WTC11 (cell line): ENCODE data around the gene RHCG. TPM values are rescaled to one million over a fixed set of nuclear protein-coding genes. Genes with fewer than 3 reads are reported as not detected.

Experiments used
- ATAC-seq: fragments of 200-7000 bp; cut with Tn5 transposase; 2 replicates; pipeline ENCODE4 v1.10.0; 2021; ENCODE audit warnings: mild to moderate bottlenecking, moderate library complexity
- CTCF ChIA-PET: fragments of 300-600 bp; sonication (Branson Sonifier 250); formaldehyde crosslinking; loops from one replicate; lab custom pipeline; 2021; ENCODE audit warnings: antibody characterized with exemption; lab: Charles Lee
- POLR2A ChIA-PET: fragments of 350-600 bp; sonication (Branson Sonifier 250); formaldehyde crosslinking; loops from one replicate; lab custom pipeline; 2021; ENCODE audit warnings: antibody characterized with exemption; lab: Charles Lee
- DNase-seq: peaks from one replicate; pipeline ENCODE4 v3.0.0; 2021; ENCODE audit warnings: low spot score
- H3K27ac Mint-ChIP-seq: 2 replicates; pipeline ENCODE4 v1.8.0; 2021; ENCODE audit warnings: mixed read lengths
- H3K27me3 Mint-ChIP-seq: 2 replicates; pipeline ENCODE4 v1.8.0; 2021; ENCODE audit warnings: low read depth, mild to moderate bottlenecking, moderate library complexity, mixed read lengths
- H3K36me3 Mint-ChIP-seq: 2 replicates; pipeline ENCODE4 v1.8.0; 2021; ENCODE audit warnings: mixed read lengths
- H3K4me1 Mint-ChIP-seq: 2 replicates; pipeline ENCODE4 v1.8.0; 2022; ENCODE audit warnings: mixed read lengths
- H3K4me3 Mint-ChIP-seq: 2 replicates; pipeline ENCODE4 v1.8.0; 2021; ENCODE audit warnings: mild to moderate bottlenecking, moderate library complexity, mixed read lengths
- H3K9me3 Mint-ChIP-seq: 2 replicates; pipeline ENCODE4 v1.8.0; 2021; ENCODE audit warnings: mixed read lengths
- ATF1 ChIP-seq: sonication (generic); formaldehyde crosslinking; IDR thresholded peaks from 2 replicates; pipeline ENCODE4 v1.8.1; 2023; ENCODE audit warnings: mild to moderate bottlenecking, moderate library complexity, missing genetic modification reagents
- CBFB ChIP-seq: sonication (generic); formaldehyde crosslinking; IDR thresholded peaks from 2 replicates; pipeline ENCODE4 v1.8.1; 2022; ENCODE audit warnings: mild to moderate bottlenecking, low read depth, missing genetic modification reagents
- CREM ChIP-seq: sonication (generic); formaldehyde crosslinking; IDR thresholded peaks from 2 replicates; pipeline ENCODE4 v1.8.1; 2022; ENCODE audit warnings: mild to moderate bottlenecking, missing genetic modification reagents, moderate library complexity
- GTF2I ChIP-seq: fragments of 250-450 bp; sonication (Bioruptor Pico); conservative IDR thresholded peaks from 2 replicates; pipeline ENCODE4 v1.4.0; 2021; ENCODE audit warnings: mild to moderate bottlenecking
- IRF2 ChIP-seq: sonication (generic); formaldehyde crosslinking; IDR thresholded peaks from 2 replicates; pipeline ENCODE4 v1.8.0; 2022; ENCODE audit warnings: low read depth, missing genetic modification reagents, borderline replicate concordance
- NR2C2 ChIP-seq: sonication (generic); formaldehyde crosslinking; IDR thresholded peaks from 2 replicates; pipeline ENCODE4 v1.8.0; 2022; ENCODE audit warnings: mild to moderate bottlenecking, missing genetic modification reagents
- SOX15 ChIP-seq: fragments of 250-450 bp; sonication (Bioruptor Pico); IDR thresholded peaks from 2 replicates; pipeline ENCODE4 v1.9.0; 2021; ENCODE audit warnings: mild to moderate bottlenecking
- TP53 ChIP-seq: sonication (generic); formaldehyde crosslinking; IDR thresholded peaks from 2 replicates; pipeline ENCODE4 v1.8.1; 2023; ENCODE audit warnings: mild to moderate bottlenecking, missing genetic modification reagents
- ZNF423 ChIP-seq: fragments of 250-450 bp; sonication (Bioruptor Pico); IDR thresholded peaks from 2 replicates; pipeline ENCODE4 v2.1.2; 2022; ENCODE audit warnings: mild to moderate bottlenecking, moderate library complexity
- total RNA-seq: library from RNA; stranded (reverse); gene quantifications from 3 replicates; pipeline ENCODE4 v1.2.3, GENCODE V29; 2021
- TF ChIP-seq, protein P1 (sequence below): sonication (generic); formaldehyde crosslinking; IDR thresholded peaks from 2 replicates; pipeline ENCODE4 v1.8.1; 2023; ENCODE audit warnings: mild to moderate bottlenecking, moderate library complexity, missing genetic modification reagents
- TF ChIP-seq, protein P2 (sequence below): sonication (generic); formaldehyde crosslinking; IDR thresholded peaks from 2 replicates; pipeline ENCODE4 v1.8.1; 2023; ENCODE audit warnings: mild to moderate bottlenecking, missing genetic modification reagents, moderate library complexity
- TF ChIP-seq, protein P3 (sequence below): fragments of 200-600 bp; IDR thresholded peaks from 2 replicates; pipeline ENCODE4 v1.8.0; 2022; ENCODE audit warnings: antibody characterized with exemption
- TF ChIP-seq, protein P4 (sequence below): sonication (generic); formaldehyde crosslinking; IDR thresholded peaks from 2 replicates; pipeline ENCODE4 v1.8.0; 2023; ENCODE audit warnings: missing genetic modification reagents, mild to moderate bottlenecking, borderline replicate concordance

Gene RHCG
- total RNA-seq, 1 experiment from 2014 or later = 0.31 TPM

DNA sequence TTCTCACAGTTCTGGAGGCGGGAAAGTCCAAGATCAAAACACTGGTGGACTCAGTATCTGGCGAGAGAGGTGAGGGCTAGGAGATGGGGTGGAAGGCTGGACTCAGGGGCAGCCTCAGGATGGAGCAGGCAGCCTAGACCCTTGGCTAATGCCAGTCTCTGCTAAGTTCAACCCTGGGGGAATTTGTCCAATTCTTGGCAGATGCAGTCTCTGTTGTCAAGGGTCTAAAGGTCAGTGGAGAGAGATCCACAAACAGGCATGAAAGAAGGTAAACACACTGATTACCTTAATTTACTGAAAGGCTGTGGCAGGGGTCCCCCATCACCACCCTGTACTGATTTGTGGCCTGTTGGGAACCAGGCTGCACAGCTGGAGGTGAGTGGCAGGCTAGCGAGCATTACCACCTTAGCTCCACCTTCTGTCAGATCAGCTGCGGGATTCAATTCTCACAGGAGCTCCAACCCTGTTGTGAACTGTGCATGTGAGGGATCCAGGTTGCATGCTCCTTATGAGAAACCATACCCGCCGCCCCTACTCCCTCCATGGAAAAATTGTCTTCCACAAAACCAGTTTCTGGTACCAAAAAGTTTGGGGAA is 32.5 kb upstream of the RHCG start:
- Mint-ChIP-seq H3K4me3 (no peak overlapping the region), H3K9me3 (peaks cover 6% of the 10 kb centered on the region), H3K36me3 (peaks cover 1% of the 10 kb centered on the region), H3K4me1 (peaks cover 7% of the 10 kb centered on the region), H3K27ac (no peak overlapping the region), H3K27me3 (no peaks in the 10 kb centered on the region; the same call in none of the 2 replicates)
- DNase-seq (no peak), ATAC-seq (no peak)
- ChIA-PET POLR2A (no interaction called here), CTCF (interaction anchor here (1.0 kb wide), 1 partner anchor 170 kb away, joined by 3 read pairs; no protein-coding TSS in a partner anchor)
- TF ChIP-seq ATF1 = no peak
- TF ChIP-seq, protein P1, sequence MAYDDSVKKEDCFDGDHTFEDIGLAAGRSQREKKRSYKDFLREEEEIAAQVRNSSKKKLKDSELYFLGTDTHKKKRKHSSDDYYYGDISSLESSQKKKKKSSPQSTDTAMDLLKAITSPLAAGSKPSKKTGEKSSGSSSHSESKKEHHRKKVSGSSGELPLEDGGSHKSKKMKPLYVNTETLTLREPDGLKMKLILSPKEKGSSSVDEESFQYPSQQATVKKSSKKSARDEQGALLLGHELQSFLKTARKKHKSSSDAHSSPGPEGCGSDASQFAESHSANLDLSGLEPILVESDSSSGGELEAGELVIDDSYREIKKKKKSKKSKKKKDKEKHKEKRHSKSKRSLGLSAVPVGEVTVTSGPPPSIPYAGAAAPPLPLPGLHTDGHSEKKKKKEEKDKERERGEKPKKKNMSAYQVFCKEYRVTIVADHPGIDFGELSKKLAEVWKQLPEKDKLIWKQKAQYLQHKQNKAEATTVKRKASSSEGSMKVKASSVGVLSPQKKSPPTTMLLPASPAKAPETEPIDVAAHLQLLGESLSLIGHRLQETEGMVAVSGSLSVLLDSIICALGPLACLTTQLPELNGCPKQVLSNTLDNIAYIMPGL (CRISPR knock-in tag) = no peak
- TF ChIP-seq, protein P2, sequence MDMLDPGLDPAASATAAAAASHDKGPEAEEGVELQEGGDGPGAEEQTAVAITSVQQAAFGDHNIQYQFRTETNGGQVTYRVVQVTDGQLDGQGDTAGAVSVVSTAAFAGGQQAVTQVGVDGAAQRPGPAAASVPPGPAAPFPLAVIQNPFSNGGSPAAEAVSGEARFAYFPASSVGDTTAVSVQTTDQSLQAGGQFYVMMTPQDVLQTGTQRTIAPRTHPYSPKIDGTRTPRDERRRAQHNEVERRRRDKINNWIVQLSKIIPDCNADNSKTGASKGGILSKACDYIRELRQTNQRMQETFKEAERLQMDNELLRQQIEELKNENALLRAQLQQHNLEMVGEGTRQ = no peak
- TF ChIP-seq CBFB (CRISPR knock-in tag) = no peak
- TF ChIP-seq SOX15 = no peak
- TF ChIP-seq IRF2 (CRISPR knock-in tag) = no peak
- TF ChIP-seq, protein P3, sequence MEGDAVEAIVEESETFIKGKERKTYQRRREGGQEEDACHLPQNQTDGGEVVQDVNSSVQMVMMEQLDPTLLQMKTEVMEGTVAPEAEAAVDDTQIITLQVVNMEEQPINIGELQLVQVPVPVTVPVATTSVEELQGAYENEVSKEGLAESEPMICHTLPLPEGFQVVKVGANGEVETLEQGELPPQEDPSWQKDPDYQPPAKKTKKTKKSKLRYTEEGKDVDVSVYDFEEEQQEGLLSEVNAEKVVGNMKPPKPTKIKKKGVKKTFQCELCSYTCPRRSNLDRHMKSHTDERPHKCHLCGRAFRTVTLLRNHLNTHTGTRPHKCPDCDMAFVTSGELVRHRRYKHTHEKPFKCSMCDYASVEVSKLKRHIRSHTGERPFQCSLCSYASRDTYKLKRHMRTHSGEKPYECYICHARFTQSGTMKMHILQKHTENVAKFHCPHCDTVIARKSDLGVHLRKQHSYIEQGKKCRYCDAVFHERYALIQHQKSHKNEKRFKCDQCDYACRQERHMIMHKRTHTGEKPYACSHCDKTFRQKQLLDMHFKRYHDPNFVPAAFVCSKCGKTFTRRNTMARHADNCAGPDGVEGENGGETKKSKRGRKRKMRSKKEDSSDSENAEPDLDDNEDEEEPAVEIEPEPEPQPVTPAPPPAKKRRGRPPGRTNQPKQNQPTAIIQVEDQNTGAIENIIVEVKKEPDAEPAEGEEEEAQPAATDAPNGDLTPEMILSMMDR = no peak
- no peak for TF ChIP-seq ZNF423
- TF ChIP-seq GTF2I (CRISPR knock-in tag) = no peak
- no peak for TF ChIP-seq NR2C2 (CRISPR knock-in tag)

DNA sequence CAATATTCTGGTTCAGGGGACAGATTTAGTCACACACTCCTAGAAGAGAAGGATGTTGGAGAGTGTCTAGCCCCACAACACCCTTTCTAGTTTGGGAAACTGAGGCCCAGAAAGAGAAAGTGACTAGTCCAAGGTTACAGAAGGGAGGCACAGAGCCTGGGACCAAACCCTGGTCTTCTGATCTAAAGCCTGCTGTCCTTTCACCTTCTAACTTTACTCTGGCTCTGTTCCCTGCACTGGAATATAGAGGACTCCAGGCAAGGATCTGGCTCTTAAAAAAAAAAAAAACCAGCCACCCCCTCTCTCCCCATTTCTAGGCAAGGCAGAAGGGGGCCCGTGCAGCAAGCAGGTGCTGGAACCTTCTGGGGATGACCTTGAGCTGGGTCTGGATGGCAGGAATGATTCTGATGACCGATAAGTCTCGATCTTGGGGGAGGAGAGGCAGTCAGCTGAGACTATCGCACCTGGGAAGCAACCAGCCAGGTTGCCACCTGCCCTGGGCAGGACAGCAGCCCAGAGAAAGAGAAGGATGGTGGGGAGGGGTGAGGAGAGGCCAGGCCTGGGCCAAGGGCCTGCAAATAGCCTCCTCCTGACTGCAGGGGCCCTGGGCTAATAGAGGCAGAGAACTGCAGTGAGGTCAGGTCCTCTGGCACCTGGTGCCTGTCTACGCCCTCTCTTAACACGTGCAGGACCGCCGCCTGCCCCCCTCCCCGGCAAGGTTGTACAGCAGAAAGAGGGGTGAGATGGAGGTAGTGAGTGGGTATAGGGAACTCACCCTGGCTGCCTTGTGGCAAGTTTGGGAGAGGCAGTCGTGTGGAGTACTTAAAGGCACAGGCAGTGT is 30.4 kb upstream of the RHCG start:
- no peak for TF ChIP-seq TP53
- no peak for TF ChIP-seq CREM (CRISPR knock-in tag)
- TF ChIP-seq, protein P4, sequence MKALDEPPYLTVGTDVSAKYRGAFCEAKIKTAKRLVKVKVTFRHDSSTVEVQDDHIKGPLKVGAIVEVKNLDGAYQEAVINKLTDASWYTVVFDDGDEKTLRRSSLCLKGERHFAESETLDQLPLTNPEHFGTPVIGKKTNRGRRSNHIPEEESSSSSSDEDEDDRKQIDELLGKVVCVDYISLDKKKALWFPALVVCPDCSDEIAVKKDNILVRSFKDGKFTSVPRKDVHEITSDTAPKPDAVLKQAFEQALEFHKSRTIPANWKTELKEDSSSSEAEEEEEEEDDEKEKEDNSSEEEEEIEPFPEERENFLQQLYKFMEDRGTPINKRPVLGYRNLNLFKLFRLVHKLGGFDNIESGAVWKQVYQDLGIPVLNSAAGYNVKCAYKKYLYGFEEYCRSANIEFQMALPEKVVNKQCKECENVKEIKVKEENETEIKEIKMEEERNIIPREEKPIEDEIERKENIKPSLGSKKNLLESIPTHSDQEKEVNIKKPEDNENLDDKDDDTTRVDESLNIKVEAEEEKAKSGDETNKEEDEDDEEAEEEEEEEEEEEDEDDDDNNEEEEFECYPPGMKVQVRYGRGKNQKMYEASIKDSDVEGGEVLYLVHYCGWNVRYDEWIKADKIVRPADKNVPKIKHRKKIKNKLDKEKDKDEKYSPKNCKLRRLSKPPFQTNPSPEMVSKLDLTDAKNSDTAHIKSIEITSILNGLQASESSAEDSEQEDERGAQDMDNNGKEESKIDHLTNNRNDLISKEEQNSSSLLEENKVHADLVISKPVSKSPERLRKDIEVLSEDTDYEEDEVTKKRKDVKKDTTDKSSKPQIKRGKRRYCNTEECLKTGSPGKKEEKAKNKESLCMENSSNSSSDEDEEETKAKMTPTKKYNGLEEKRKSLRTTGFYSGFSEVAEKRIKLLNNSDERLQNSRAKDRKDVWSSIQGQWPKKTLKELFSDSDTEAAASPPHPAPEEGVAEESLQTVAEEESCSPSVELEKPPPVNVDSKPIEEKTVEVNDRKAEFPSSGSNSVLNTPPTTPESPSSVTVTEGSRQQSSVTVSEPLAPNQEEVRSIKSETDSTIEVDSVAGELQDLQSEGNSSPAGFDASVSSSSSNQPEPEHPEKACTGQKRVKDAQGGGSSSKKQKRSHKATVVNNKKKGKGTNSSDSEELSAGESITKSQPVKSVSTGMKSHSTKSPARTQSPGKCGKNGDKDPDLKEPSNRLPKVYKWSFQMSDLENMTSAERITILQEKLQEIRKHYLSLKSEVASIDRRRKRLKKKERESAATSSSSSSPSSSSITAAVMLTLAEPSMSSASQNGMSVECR (CRISPR knock-in tag) = no peak
- Mint-ChIP-seq H3K27ac (no peak overlapping the region), H3K36me3 (no peaks in the 10 kb centered on the region), H3K4me3 (no peak overlapping the region), H3K4me1 (peaks cover 3% of the 10 kb centered on the region), H3K27me3 (no peaks in the 10 kb centered on the region; the same call in 1 of the 2 replicates), H3K9me3 (no peaks in the 10 kb centered on the region)
- POLR2A ChIA-PET = no interaction called here
- DNase-seq (no peak), ATAC-seq (no peak)
- CTCF ChIA-PET = no interaction called here
